ENCODE results near the gene C18orf63.

Gene C18orf63

DNA sequence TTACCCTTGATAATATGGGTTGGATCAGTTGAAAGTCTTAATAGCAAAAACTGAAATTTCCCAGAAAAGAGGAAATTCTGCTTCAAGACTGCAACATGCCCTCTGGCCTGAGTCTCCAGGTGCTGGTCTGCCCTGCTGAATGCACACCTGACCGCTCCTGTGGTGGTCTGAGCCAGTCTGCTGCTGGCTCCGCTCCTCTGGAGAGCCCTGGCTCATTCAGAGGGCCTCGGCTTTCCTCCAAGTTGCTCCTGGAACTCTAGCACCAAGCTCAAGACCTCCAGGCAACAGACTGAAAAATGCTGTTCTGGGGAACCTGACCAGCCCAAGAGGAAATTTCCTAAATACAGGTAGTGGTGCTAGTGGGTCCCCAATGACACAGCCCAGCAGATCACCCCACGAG, 76.7 kb downstream of the C18orf63 start:
- Mint-ChIP-seq H3K4me1 (peaks cover 47% of the 10 kb centered on the region), H3K27ac (no peak overlapping the region), H3K9me3 (no peaks in the 10 kb centered on the region), H3K27me3 (ENCODE audit: low read depth, poor library complexity) (peaks cover 10% of the 10 kb centered on the region), H3K4me3 (no peak overlapping the region), H3K36me3 (ENCODE audit: low read depth) (no peaks in the 10 kb centered on the region)
- TF ChIP-seq, protein P1, sequence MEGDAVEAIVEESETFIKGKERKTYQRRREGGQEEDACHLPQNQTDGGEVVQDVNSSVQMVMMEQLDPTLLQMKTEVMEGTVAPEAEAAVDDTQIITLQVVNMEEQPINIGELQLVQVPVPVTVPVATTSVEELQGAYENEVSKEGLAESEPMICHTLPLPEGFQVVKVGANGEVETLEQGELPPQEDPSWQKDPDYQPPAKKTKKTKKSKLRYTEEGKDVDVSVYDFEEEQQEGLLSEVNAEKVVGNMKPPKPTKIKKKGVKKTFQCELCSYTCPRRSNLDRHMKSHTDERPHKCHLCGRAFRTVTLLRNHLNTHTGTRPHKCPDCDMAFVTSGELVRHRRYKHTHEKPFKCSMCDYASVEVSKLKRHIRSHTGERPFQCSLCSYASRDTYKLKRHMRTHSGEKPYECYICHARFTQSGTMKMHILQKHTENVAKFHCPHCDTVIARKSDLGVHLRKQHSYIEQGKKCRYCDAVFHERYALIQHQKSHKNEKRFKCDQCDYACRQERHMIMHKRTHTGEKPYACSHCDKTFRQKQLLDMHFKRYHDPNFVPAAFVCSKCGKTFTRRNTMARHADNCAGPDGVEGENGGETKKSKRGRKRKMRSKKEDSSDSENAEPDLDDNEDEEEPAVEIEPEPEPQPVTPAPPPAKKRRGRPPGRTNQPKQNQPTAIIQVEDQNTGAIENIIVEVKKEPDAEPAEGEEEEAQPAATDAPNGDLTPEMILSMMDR (IDR thresholded peaks at IDR 0.05): no peak
- DNase-seq: no peak

DNA sequence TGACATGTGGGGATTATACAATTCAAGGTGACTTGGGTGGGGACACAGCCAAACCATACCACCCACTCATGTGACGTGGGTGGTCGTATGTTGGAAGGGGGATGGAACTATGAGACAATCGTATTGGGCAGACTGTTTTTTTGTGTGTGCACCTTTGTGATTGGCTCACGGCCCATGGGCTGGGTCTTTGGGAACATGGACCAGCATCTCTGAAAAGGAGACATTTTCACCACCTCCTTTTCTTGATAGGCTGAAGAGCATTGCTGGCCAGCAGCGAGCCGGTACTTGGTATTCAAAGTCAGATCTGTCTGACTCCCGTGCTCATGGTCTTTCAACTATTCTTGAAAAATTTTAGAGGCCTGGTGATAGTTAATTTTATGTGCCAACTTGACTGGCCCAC, 79.4 kb downstream of the C18orf63 start:
- H3K4me1 Mint-ChIP-seq: peaks cover 36% of the 10 kb centered on the region
- no peak overlapping the region for H3K4me3 Mint-ChIP-seq
- TF ChIP-seq, protein P1 (IDR thresholded peaks at IDR 0.05): no peak
- H3K27me3 Mint-ChIP-seq (ENCODE audit: low read depth, poor library complexity): peaks cover 10% of the 10 kb centered on the region
- DNase-seq: no peak
- H3K9me3 Mint-ChIP-seq: no peaks in the 10 kb centered on the region
- H3K27ac Mint-ChIP-seq: no peak overlapping the region
- H3K36me3 Mint-ChIP-seq (ENCODE audit: low read depth): no peaks in the 10 kb centered on the region

DNA sequence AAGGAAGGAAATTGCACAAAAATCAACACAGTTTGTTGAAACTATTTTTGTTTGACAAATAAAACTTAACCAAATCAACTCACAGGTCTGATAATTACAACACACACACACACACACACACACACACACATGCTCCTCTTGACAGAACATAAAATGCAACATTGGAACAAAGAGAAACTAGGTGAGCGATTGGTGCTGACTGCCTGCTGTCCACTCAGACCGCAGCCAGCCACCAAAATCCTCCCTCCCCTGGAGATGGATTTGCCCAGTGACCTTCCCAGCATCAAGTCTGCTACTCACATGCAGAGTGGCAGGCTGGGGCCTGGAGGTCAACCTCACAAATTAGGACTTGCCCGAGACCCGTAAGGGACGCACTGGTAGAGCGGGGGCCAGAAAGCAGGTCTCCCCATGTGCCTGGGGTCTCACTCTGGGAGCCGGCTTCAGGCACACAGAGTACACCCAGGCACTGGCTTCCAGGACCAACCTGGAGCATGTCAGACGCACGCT, 80.1 kb downstream of the C18orf63 start:
- Mint-ChIP-seq H3K9me3 (no peaks in the 10 kb centered on the region), H3K4me3 (peak overlapping the region; percentile 23), H3K4me1 (peaks cover 29% of the 10 kb centered on the region), H3K27ac (peak overlapping the region; percentile 81), H3K27me3 (ENCODE audit: low read depth, poor library complexity) (peaks cover 11% of the 10 kb centered on the region), H3K36me3 (ENCODE audit: low read depth) (no peaks in the 10 kb centered on the region)
- TF ChIP-seq, protein P1 (IDR thresholded peaks at IDR 0.05): no peak
- DNase-seq: no peak

DNA sequence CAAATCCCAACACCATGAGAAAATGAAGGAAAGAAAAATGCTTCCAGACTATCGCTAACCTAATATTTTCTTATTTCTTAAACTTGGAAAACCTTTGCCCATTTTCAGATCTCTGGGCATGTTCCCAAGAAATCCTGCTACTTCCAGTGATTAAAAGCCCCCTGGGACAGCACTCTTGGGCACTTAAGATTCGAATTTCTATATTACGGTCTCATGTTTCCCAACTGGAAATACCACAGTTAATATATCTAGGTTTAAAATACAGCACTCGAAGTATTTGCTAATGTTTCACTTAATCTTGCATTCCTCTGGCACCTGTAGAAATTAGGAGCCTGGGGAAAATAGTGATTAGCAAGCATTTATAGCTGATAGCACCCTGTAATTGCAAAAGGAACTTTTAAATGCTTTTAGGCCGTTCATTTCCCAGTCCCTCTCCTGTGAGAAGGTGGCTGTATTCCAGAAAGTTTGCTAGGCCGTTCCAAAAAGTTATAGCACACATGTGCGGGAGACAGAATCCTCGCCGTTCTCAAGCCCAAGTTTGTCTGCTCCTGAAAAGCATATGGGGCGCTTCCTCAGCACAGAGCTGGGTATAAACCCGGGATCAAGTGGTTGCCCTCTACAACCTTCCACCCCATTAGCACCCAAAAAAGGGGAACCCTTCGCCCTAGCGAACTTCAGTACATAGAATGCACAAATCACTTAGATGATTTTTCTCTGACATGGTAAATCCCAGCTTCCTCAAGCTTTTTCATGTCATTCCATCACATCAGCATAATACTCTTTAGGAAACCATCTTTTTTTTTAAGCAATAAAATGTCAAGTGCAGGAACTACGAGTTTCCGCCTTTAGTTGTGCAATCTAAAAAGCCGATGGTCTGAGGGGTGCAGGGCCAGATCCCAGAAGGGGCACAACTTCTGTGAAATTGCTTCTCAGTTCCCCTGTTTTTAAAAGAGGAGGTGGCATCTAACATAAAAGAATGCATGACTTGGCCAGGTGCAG, 80.8 kb downstream of the C18orf63 start:
- peak overlapping the region; percentile 23 for H3K4me3 Mint-ChIP-seq
- peaks cover 29% of the 10 kb centered on the region for H3K4me1 Mint-ChIP-seq

DNA sequence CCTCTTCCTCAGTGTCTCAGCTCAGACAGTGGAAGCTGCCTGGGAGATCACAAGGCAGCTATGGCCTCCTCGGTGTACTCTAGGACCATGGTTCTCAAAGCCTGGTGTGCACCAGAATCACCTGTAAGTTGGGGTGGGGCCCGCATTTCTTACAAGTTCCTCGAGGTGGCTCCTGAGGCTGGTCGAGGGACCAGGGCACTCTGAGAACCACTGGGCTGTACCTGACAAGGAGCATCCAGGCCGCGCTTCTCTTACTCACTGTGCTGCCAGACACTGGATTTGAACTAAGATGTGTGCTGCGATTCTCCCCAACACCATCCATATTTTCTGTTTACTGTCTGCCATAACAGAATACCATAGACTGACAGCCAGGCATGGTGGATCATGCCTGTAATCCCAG, 81.9 kb downstream of the C18orf63 start:
- Mint-ChIP-seq H3K9me3 (no peaks in the 10 kb centered on the region), H3K27me3 (ENCODE audit: low read depth, poor library complexity) (peaks cover 14% of the 10 kb centered on the region), H3K27ac (no peak overlapping the region), H3K4me1 (peaks cover 29% of the 10 kb centered on the region), H3K4me3 (no peak overlapping the region), H3K36me3 (ENCODE audit: low read depth) (no peaks in the 10 kb centered on the region)
- no peak for DNase-seq
- TF ChIP-seq, protein P1 (IDR thresholded peaks at IDR 0.05): no peak

More for the DNA sequence above, 80.8 kb downstream of the C18orf63 start:
- no peak for DNase-seq
- Mint-ChIP-seq H3K27ac (peak overlapping the region; percentile 81), H3K36me3 (ENCODE audit: low read depth) (no peaks in the 10 kb centered on the region), H3K9me3 (no peaks in the 10 kb centered on the region), H3K27me3 (ENCODE audit: low read depth, poor library complexity) (peaks cover 14% of the 10 kb centered on the region)
- TF ChIP-seq, protein P1 (IDR thresholded peaks at IDR 0.05): no peak

Data from nephron progenitor cell (in vitro differentiated cells).